Measurements from ENCODE around the gene NHLRC2.

- TF ChIP-seq CTCF (IDR thresholded peaks at IDR 0.05) (no peak), POLR2A (IDR thresholded peaks at IDR 0.05) (no peak), POLR2AphosphoS5 (IDR thresholded peaks at IDR 0.05) (no peak), EP300 (IDR thresholded peaks at IDR 0.05) (no peak)
Observed at GRCh38 chr10:113965077-113965476, 110.6 kb downstream of the NHLRC2 start.

Data from sigmoid colon (tissue), 4 donors.